D341Med (cell line): ENCODE data around the gene COBL.

Experiments
- DNase-seq: peaks from one replicate; pipeline ENCODE4 v3.0.0; 2012; ENCODE audit warnings: low spot score

The COBL gene

GRCh38 chr7:51327287-51327717, 10.7 kb upstream of the COBL start:
- no peak for DNase-seq

- DNase-seq, result no peak
Observed at GRCh38 chr7:51326656-51327286, 10.2 kb upstream of the COBL start.

DNA sequence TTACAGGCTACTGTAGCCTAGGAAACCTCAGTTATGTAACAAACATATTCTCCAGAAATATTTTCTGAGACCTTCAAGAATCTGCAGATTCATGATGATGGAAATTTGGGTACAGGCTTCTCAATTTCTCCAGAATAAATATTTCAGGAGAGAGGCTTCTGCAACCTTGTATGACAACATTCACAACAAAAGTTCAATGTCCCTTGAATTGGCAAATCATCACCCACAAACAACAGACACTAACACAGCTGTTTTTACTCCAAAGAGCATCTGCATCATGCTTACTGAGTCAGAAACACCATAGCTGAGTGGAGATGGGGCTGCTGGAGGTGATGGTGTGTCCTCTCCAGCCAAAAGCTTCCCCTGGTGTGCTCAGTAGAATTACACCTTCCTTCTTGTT, 9.3 kb upstream of the COBL start:
- DNase-seq, result no peak

DNA sequence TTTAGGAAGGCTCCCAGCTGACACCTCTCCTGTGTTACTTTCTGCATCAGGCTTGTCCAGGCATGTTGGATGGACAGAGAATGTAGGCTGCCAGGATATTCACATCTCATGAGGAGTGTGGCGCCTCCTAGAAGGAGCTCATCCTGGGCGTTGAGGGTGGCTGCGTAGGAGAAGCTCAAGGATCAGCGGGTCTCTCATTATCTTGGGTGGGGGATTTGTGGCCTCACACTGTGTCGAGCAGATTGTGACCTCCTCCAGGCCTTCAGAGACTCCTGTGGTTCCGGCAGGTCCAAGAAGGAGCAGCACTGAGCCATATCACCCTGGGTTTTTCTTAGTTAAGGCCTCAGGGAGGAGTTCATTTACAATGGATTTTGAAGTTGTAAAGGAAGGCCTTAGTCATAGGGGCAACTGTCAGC, 8.7 kb upstream of the COBL start:
- DNase-seq, result no peak

GRCh38 chr7:51324206-51324898, 7.7 kb upstream of the COBL start:
- no peak for DNase-seq

- DNase-seq, result no peak
Observed at GRCh38 chr7:51321961-51322515, 5.4 kb upstream of the COBL start.

GRCh38 chr7:51318886-51319579, 2.4 kb upstream of the COBL start:
- no peak for DNase-seq

DNA sequence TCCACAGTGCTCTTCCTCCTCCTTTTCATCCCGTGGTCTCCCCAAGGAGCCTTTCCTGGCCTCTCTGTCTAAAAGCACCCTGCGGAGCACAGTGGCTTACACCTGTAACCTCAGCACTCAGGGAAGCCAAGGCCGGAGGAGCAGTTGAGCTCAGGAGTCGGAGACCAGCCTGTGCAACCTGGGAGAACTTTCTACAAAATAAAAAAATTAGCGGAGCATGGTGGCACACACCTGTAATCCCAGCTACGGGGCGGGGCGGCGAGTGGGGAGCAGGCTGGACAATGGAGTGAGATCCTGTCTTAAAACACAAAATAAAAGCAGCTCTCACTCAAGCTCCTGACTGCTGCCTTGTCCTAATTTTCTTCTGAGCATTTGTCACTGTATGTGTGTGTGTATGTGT, 1.4 kb upstream of the COBL start:
- DNase-seq, result no peak

- DNase-seq, result no peak
Observed at GRCh38 chr7:51317582-51317910, 937 bp upstream of the COBL start.

- peak; percentile 86 for DNase-seq
Observed at GRCh38 chr7:51316262-51316665, 345 bp downstream of the COBL start.

GRCh38 chr7:51315393-51316261, 982 bp downstream of the COBL start:
- peak; percentile 58 for DNase-seq

DNA sequence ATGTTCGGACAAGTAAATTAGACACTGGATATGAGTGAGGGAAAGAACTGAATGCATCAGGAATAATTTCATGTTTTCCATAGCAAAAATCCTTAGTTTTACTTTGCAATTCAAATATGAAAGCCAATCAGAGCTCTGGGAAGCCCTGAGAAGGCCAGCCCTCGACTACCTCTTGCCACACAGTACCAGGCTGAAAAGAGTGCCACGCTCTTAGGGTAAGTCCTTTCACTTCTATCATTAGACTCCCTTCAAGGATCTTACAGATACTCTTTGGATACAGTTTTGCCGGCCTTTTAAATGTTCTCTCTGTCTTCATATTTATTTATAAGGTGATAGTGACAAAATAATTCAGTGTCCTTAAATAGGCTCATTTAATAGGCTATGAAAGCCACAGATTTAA, 1.9 kb downstream of the COBL start:
- no peak for DNase-seq

DNA sequence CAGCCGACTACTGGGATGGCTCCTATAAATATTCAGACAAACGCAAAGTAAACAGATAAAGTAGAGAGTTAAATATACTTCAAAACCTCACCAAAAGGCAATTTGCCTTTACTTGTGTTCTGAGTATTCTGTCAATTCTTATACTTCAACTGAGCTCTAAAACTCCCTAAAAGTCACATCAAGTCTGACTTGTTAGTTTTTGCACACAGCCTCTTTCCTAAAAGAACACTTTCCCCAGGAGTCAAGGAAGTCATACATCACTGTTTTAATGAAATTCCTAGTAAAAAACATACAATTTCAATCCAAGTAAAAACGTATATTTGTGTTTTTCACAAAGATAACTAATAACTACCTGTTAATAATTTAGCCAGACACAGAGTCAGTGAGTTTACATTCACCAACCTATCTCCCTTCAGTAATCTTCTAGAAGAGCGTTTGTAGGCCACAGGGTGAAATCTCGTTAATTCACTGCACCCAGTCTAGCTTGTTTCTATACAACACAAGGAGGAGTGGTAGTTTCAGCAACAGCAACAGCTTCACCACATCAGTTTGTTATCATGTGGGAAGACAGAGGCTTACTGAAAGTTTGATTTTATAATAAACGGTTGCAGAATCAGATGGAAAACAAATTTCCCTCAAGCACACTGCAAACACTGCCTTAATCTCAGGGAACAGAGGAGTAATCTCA, 2.7 kb downstream of the COBL start:
- no peak for DNase-seq

DNA sequence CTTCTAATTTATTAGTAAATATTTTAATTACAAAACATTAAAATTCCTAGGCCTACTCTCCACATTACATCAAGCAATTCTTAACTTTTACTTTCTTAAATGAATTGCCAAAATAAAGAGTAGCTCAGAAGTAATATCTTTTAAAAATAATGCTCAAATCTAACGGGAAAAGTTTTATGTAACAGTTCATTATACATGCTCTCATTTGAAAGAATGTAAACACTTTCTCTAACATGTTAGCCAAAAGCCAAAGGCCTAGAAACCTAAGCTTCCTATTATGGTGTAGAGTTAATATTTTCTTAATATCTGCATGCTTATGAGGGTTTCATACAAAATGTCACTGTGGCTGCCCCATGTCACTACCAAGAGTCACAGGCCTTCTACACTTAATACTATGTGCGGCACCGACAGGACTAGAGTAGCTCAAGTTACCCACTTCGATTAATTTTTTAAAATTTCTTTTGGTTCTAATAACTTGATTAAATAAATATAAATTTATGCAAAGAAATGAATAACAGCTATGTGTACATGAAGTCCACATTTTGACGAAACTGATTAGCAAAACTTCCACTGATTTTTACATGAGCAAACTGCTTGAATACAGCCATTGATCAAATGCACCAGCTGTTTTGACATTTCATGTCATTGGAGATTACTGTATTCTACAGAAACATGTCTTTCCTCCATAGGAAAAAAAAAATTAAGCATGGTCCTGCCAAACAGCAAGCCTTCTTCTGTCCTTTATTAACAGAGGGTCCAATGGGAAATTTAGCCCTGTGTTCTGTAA, 3.5 kb downstream of the COBL start:
- no peak for DNase-seq

DNA sequence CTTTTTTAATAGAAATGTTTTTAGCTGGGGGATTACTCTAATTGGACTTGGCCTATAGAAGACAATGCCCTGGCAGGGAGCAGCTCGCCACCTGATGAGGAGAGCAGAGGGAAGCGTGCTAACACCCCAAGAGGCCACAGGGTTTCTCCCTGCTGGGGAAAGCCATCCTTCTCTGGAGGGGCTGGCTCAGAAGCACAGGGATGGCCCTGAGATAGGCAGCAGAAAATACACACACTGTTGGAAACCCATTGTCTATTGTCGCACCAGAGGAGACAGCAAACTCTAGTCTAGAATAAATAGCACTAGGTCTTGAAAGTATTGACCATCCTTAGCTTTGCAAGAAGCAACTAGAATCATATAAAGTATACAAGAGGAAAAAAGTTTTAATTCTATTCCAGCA, 5.4 kb downstream of the COBL start:
- DNase-seq, result no peak

- DNase-seq, result peak; percentile 58
Observed at GRCh38 chr7:51310131-51310583, 6.5 kb downstream of the COBL start.

DNA sequence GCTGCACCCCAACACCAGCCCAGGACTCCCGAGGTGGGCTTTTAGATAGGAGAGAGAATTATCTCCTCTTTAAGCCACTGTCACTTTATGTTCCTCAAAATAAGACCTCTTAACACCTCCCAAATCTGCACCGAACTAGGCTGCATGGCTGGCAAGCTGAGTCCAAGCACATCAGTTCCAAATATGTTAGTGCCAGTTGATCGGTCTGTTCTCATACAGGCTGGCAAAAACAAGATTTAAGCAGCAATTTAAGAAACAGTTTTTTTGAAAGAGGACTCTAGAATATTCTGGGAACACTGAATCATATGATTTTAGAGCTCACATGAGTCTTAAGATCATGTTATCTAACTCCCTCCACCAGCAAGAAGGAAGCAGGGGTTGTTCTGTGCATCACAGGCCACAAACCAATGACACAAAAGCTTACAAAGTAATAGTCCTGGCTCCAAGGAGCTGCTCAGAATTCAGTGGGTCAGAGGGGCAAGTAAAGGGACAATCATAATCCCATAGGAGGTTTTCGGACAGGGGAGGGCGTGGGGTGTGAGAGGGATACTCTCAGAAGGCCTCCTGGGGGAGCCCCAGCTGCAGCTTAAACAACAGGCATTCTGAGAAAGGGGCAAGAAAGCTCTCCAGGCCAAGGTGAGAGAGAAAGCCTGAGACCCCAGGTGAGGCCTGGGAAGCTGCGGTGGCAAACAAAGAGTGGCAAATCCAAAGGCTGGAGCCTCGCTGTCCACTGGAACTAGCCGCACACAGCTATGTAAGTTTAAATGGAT, 7.1 kb downstream of the COBL start:
- DNase-seq, result no peak

DNA sequence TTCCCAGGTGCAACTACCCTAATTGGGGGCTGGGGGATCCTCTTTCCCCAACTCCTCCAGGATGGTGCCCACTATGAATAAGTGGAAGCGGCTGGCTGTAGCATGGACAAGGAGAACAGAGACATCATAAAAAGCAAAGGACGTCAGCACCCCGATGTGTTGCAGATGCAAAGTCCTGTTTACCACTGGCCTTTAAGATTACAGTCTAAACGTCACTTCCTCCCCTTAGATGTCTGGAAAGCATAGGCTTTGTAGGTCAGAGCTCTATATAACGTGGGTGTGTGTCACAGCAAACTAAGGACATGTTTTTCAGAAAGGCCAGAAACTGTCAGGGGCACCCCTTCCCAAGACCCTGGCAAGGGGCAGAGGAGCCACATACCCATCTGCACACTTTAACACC, 7.9 kb downstream of the COBL start:
- DNase-seq, result no peak

GRCh38 chr7:51308265-51308664, 8.3 kb downstream of the COBL start:
- no peak for DNase-seq

DNA sequence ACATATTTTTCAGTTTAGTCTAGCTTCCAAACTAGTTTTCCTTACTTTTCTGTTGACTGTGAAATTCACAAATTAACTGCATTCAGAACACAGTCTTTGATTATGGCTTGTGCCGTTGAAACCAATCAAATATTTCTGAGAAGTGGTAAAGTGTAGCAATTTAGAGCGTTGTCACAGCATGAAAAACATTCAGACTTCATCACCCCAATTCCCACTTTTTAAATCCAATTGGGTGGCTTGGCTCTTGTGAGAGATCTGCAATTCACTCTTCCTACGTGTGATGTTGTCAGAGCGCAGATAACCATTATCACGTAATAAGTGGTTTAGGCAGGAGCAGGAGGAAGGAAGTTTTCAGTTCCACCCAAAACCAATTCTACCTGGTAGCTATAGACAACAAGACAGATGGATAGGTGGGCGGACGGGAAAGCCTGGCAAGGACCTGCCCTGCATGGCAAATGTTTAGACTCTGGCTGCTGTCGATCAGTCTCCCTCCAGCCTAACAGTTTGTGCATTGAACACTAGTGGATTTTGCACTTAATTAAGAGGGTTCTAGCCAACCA, 8.9 kb downstream of the COBL start:
- no peak for DNase-seq
